GM12873 (cell line): ENCODE measurements around the gene CHRNA9.

Experiments
- TF ChIP-seq, protein P1 (sequence below): IDR thresholded peaks from 2 replicates; pipeline ENCODE4 v1.5.1; 2012; ENCODE audit warnings: low read depth, mild to moderate bottlenecking, moderate library complexity, low read length, control low read depth; ENCODE audit not compliant: insufficient read depth; ENCODE audit errors: missing control alignments

CHRNA9 gene

DNA sequence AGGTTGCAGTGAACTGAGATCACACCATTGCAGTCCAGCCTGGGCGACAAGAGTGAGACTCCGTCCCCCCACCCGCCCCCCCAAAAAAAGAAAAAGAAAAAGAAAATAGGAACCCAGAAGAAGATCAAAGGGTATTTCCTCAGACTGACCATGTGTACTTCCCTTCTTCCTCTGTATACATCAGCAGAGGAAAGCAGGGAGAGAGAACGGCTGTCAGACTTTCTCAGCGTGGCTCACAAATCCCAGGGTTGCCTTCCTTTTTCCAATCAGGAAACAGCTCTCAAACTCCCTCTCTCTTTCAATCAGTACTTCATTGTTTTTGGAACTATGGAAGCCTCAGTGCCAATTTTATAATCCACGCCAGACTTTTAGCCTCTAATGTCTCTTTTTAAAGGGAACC, 59.1 kb downstream of the CHRNA9 start:
- TF ChIP-seq, protein P1, sequence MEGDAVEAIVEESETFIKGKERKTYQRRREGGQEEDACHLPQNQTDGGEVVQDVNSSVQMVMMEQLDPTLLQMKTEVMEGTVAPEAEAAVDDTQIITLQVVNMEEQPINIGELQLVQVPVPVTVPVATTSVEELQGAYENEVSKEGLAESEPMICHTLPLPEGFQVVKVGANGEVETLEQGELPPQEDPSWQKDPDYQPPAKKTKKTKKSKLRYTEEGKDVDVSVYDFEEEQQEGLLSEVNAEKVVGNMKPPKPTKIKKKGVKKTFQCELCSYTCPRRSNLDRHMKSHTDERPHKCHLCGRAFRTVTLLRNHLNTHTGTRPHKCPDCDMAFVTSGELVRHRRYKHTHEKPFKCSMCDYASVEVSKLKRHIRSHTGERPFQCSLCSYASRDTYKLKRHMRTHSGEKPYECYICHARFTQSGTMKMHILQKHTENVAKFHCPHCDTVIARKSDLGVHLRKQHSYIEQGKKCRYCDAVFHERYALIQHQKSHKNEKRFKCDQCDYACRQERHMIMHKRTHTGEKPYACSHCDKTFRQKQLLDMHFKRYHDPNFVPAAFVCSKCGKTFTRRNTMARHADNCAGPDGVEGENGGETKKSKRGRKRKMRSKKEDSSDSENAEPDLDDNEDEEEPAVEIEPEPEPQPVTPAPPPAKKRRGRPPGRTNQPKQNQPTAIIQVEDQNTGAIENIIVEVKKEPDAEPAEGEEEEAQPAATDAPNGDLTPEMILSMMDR = no peak

DNA sequence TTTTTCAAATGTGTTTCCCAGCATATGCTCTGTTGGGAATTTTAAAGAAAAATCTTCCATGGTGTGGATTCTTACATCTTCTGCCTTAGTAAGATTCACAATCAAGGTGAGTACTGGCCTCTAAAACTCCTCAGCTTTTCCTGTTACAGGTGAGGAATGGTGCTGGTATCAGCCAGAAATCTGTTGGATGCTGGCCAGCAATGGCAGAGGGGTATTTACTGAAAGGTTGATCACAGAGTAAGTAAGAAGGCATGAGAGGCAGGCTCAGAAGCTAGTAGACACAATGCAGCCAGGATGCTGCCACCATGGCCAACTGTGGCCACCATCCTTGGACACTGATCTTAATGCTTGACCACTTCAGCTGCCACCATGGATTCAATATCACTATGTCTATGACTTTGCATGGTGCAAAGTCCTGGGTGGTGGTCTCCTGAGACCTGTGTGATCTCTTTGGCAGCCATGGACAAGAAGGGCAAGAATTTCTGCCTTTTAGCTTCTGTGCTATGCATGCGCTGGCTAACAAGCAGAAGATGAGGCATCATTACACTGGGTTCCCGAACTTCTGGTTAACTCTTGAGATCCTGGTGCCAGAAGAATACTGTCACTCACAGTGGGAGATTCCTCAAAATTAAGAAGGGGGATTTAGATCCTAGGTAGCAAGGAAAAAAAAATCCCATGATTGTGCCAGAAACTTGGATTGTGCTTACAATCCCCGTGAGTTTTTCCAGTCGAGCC, 60.2 kb downstream of the CHRNA9 start:
- TF ChIP-seq, protein P1 = no peak

DNA sequence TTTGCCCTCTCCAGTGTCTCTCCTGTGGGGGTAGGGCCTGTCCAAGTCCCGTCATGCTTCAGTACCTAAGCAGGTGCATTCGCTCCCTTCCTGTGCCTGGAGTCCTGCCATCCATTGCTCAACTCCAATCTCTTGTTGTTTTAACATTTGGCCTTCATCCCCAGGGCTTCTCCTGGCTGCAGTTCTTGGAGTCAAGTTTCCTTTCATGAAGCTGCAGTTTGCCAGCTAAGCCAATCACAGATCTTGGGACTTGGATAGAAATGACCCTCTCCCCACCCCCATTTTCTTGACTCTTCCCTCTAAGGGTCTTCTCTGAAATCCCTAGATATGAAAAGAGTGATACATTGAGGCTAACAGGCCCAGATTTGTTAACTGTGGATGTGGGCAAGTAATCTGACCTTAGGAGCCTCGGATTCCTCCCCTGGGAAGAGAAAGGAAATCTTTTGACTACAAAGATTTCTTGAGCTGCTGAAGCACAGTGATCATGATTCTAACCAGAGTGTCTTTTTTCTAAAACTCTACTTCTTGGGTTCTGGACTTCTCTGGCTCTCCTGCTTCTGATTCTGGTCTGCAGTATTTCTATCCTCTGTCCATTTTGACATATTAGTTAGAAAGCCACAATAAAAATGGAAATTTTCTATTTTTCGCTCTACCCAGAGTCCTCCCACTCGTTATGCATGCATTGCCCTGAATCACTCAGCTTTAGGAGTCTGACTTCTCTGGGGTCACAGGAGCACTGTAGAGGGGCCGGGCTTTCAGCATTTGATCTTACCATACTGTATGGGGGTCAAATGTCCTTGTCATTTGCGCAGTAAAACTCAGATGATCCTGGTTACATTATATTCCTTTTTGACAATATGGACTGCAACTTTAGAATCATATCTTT, 61.0 kb downstream of the CHRNA9 start:
- TF ChIP-seq, protein P1 = no peak

DNA sequence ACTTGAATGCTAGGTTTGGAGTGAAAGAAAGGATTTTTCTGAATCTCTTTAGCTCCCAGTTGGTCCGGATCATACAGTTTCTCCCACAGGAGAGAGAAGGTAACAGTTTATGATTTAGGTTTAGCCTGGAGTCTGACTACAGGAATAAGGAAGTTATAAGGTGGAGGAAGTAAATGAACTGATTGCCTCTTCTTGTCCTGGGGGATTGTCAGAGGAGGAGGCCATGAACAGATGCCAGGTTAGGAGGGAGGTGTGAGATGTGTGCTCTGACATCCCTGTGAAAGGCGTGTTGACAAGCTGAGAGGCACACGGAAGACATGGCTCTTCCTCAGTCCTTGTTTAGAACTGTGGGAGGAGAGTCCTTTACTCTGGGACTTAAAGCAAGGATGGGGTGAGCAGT, 64.4 kb downstream of the CHRNA9 start:
- TF ChIP-seq, protein P1 = no peak

DNA sequence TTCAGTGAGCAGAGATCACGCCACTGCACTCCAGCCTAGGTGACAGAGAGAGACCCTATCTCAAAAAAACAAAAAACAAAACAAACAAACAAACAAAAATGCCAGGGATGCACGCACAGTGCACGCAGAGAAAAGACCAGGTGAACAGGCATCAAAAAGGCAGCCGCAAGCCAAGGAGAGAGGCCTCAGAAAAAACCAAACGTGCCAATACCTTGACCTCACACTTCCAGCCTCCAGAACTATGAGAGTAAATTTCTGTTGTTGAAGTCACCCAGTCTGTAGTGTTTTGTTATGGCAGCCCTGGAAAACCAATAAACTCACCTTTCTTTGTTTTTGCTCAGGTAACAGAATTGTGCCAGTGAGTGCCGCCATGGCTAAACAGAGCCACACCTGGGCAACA, 66.0 kb downstream of the CHRNA9 start:
- TF ChIP-seq, protein P1 = no peak

DNA sequence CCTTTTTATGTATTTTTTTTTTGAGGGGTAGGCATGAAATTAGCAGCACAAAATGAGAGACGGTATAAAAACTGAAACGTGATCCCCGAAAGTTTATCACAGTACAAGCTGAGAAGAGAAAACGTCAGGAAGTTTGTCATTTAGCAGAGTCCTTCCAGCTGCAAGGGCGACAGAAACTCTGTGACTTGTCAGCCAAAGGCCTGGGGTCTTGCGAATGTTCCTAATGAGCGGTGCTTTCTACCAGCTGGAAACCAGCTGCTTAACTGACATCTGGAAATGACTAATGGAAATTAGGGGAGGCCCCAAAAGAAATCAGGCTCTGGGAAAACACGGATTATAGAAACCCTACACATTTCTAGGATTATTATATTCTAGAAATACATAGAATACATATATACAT, 66.5 kb downstream of the CHRNA9 start:
- TF ChIP-seq, protein P1 = no peak

DNA sequence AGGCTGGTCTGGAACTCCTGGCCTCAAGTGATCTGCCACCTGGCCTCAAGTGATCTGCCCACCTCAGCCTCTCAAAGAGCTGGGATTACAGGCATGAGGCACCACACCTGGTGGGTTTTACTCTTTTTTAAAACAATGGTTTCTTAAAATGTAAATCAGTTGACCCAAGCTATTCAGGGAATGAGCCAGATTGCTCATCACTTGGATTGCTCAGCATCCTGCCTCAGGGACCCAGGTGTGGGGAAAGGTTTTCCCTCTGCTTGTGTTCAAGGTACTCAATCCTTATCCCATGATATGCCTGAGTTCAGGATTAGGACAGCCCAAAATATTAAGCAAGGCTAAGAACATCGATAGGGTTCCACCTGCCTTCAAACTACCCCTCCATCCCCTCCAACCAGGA, 67.4 kb downstream of the CHRNA9 start:
- TF ChIP-seq, protein P1 = no peak
